DLD1 (cell line): ENCODE measurements around the gene RPGRIP1L.

Experiments used
- in situ Hi-C: cut with HindIII; loops from 2 replicates; pipeline ENCODE4 v1.10.0; 2017; ENCODE audit warnings: low sequenced_read_pairs

The RPGRIP1L gene

DNA sequence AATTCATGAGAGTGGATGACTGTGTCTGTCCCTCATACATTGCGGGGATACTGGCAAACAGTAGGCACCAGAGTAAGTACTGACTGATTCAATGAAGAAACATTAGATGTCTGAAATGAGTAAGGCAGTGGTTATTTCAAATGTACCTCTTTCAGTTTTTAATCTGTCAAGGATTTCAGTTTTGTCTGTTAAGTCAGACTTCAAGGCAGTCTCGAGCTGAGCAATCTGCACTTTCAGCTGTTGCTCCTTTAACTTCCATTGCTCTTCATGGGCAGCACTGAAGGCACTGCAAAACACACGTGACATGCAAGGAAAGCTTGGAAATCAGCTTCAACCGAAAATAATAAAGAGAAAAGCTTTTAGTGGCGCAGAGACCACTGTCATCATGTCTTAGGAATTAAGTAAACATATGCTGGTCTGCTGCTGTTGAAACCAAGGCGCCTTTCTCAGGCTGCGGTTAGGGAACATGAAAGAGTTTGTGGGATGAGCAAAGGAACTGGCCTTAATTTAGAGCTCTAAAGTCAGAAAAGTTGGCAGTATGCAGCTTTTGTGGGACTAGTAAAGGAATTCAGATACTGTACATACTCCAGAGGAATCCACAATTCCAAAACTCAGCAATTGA, 38.8 kb downstream of the RPGRIP1L start:
- in situ Hi-C loops, result no loop called here

DNA sequence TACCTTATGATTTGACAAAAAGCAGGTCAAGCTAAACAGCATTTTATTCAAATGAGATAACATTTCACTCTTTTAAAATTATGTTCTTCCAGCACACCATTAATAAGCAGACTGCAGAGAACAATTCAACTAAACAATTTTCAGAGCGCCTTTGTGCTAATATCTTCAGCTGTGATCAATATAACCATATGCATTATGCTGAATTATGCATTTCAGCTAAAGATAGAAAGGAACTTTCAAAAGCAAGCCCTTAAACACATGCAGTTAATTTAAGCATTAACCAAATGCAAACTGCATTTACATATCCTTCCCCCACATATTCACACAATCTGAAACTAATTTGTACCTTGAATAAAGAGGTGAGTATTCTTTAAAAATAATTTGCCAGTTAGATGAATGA, 41.6 kb downstream of the RPGRIP1L start:
- in situ Hi-C loops, result no loop called here

DNA sequence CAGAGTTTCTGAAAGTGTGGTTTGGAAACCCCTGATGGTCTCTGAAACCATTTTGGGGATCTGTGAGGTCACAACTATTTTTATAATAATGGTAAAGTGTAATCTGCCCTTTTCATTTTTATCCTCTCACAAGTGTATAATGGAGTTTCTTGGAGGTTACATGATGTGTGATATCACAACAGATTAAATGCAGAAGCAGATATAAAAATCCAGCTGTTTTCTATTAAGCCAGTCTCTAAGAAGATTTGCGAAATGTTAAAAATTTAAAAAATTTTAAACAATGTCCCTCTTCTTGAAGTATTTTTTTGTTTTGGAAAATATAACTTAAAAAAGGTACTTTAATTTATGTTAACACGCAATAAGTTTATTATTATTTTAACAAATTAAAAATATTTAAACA, 48.7 kb downstream of the RPGRIP1L start:
- in situ Hi-C loops, result no loop called here

DNA sequence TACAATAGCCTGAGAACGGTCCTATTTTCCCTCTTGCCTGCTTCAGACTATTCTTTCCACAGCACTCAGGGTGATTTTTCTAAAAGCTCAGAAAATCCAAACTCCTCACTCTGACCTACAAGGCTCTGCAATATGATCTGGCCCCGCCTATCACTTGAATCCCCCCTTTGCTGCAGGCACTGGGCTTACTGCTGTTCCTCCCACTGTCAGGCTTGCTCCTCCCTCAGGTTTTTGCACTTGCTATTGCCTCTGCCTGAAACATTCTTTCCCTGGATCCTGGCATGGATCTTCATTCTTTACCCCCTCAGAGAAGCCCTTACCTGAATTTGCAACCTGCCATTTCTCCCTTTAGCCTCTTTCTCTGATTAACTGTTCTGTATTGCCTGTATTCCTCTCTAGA, 52.3 kb downstream of the RPGRIP1L start:
- in situ Hi-C loops, result no loop called here

DNA sequence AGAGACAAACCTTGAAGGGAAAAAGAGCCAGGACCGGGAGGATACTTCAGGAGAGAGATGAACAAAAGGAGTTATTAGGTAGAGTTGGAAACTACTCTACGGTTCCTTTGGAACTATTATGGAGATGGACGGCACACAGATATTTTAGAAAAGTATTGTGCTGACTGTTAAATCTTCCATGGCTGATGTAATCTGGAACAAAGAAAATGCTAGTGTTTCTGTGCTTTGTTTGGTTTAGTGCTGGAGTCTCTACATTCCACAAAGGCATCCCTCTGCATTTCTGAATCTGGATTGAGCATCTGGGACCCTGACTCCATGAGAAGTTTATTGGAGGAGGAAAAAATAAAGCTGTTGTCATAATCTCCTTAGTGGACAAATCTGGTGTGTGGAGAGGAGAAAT, 57.2 kb downstream of the RPGRIP1L start:
- in situ Hi-C loops, result no loop called here

DNA sequence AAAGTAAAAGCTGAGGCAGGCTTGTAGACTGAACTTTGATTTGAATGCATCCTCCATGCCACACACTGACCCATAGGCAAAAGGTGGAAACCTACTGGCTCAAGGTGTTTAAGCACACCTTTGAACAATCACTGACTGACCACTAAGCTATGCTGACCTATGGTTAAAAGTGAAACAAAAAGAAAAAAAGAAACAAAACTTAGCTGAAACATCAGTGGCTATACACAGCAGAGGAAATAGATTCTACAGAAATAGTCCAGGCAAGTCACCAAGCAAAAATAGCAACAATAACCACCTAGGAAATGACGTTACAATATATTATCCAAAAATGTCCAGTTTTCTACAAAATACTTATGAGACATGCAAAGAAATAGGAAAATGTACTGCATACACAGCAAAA, 60.2 kb downstream of the RPGRIP1L start:
- in situ Hi-C loops, result no loop called here

DNA sequence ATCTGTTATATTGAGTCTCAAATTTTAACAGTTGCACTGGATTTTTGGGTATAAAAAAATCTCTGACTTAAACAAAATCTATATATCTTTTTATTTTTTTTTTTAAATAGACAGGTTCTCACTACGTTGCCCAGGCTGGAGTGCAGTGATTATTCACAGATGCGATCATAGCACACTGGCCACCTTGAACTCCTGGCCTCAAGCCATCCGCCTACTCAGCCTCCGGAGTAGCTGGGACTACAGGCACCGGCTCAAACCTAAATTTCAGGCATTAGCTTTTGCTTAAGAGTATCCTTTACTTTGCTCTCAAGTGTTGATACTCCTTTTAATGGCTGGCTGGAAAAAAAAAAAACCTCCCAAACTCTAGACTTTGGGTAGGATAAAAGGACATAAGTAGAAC, 61.6 kb downstream of the RPGRIP1L start:
- in situ Hi-C loops, result no loop called here

DNA sequence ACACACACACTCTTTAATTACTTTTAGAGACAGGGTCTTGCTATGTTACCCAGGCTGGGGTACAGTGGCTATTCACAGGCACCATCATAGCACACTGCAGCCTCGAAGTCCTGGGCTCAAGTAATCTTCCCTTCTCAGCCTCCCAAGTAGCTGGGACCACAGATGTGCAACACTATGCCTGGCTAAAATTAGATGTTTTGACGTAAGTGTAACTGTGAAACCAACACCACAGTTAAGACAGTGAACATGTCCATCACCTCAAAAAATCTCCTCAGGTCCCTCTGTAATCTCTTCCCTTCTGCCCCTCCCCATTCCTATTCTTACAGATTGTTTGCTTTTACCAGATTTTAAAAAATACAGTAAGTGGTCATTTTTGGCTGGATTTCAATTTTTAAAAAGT, 66.7 kb downstream of the RPGRIP1L start:
- in situ Hi-C loops, result no loop called here

DNA sequence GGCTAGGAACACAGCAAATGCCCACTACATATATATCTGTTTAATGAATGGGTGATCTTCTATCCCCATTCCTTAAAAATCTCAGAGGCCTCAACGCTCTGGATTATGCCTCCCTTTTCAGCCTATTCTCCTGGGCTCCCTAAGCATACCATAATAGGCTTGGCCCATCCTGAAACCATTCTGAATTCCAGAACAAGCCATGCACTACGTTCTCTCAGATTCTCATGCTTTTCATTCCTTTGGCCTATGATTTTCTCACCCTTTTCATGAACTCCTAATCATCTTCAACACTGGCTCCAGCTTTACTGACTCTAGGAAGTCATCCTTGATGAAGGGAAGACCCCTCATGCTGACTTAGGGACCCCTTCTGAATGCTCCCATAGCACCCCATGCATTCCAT, 71.1 kb downstream of the RPGRIP1L start:
- in situ Hi-C loops, result no loop called here

DNA sequence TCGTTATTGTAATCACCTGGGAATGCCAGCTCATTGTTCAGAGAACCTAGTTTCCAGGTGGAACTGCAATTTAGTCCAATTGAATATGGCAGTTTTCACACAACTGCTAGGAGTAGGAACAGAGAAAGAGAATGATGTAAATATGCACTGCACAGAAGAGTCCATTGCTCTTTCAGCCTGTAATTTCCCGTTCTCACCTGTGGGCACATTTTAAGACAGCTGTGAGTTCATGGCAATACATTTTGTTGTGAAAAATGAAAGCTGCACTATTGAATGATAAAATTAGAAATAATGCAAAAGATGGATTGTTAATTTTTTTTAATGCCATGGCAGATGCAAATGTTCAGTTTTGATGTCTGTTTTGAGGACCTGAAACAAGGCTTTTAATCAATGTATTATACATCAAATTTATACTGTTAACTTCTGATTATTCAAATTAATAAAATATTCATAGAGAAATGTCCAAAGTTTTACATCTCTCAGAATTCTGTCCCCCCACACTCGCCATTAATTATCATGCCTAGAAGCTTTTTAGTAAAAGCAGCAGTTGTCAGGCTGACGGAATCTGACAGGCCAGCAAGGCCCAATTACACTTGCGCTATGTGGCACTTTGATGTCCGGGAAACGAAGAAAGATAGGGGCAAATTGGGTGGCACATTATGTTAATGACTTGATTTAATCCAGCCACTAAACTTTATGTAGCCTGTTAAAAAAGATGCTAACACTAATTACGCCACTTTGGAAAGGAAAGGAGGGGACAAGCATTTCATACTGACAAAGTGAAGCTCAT, 72.2 kb downstream of the RPGRIP1L start:
- in situ Hi-C loops, result no loop called here

DNA sequence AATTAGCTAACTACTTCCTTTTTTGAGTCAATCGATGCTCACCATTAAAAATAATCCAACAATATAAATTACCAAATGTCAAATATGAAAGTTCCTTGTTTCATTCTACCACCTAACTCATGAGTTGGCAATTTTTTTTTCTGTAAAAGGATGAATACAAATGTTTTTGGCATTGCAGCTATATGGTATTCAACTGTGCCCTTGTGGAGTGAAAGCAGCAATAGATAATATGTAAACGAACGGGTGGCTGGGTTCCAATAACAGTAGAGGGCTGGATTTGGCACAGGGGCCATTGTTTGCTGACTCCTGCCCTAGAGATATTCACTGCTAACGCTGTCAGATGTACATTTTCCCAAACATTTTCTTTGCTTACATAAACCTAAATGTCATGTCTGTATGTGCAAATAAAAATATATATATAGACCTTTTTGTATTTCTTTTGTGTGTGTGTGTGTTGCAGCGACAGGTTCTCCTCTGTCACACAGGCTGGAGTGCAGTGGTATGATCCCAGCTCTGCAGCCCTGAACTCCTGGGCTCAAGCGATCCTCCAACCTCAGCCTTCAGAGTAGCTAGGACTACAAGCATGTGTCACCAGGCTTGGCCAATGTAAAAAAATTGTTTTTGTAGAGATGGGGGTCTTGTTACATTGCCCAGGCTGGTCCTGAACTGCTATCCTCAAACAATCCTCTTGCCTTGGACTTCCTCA, 73.9 kb downstream of the RPGRIP1L start:
- in situ Hi-C loops, result no loop called here

DNA sequence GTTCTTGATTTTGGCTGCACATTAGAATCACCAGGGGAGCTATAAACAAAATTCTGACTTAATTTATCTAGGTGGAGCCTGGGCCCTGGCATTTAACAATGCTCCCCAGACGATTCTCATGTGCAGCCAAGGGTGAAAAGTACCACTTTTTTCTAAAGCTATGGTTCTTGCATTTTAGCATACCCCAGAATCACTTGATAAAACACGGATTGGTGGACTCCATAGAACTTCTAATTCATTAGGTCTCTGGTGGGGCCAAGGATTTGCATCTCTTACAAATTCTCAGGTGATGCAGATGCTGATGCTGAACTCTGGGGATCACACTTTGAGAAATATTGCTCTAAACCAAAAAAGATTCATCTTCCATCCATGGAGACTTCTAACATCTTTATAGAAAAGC, 74.5 kb downstream of the RPGRIP1L start:
- in situ Hi-C loops, result no loop called here

DNA sequence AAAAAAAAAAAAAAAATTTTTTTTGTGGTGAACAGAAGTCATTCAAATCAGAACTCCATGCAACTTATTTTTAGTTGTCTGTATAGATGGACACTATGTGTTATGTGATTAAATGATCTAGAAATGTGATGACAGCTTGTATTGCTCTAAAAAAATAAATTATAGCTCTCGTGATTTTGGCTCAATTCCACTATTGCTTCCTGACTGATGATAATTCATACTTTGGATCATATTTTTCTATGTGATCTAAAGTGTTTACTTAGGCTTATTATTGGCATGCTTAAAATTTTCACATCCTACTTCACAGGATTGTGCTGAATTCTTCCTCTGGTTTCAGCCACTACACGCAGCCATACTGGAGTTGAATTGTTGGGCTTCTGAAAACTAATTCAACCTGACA, 76.8 kb downstream of the RPGRIP1L start:
- in situ Hi-C loops, result no loop called here

DNA sequence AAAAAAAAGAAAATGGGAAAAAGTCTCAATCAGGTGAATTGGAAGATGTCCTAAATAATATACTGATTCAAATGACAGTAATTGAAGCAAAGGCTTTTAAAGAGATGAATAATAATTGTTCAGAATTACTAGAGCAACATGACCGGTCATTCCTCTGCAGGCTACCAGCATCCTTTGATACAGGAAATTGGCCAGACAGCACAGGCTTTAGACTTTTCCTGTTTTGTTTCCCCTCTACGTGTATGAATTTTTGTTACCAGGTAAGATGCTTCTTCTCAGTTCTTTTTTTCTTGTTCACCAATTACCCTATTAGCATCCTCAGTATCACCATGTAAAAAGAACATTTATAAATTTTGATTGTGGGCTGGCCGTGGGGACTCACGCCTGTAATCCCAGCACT, 77.5 kb downstream of the RPGRIP1L start:
- in situ Hi-C loops, result no loop called here

DNA sequence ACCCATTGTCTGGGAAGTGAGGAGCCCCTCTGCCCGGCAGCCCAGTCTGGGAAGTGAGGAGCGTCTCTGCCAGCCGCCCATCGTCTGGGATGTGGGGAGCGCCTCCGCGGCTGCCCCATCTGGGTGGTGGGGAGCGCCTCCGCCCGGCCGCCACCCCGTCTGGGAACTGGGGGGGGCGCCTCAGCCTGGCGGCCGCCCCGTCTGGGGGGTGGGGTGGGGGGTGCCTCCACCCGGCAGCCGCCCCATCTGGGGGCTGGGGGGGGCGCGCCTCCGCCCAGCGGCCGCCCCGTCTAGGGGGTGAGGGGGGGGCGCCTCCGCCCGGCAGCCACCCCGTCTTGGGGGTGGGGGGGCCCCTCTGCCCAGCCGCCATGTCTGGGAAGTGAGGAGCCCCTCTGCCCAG, 78.4 kb downstream of the RPGRIP1L start:
- in situ Hi-C loops, result no loop called here

DNA sequence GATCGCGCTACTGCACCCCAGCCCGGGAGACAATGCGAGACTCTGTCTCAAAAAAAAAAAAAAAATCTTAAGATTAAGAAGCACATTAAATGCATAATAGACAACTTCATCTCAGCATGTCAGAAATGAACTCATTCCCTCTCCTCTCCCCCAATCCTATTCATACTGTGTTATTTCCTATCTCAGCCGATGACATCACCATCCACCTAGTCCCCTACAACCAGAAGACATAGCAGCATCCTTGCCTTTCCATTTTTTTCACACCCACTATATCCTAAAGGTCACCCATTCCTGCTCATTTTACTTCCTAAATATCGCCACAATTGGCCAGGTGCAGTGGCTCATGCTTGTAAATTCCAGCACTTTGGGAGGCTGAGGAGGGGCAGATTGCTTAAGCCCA, 81.3 kb downstream of the RPGRIP1L start:
- in situ Hi-C loops, result no loop called here

DNA sequence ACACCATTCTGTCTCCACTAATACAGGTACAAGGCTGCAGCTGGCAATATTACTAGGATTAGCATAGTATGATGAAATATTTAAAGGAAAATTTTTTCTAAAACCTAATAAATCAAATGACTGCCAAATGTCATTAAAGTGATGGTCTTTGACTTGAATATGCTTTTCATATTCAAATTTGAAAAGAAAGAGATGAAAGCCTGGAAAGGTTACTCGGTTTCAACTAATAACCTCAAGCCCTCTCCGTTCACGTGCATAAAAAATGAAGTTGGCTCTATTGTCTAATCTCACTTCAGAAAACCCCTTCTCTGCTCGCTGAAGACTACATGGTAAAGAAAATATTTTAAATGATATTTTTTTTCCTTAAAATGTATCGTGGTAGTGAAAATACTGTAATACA, 83.2 kb downstream of the RPGRIP1L start:
- in situ Hi-C loops, result no loop called here

DNA sequence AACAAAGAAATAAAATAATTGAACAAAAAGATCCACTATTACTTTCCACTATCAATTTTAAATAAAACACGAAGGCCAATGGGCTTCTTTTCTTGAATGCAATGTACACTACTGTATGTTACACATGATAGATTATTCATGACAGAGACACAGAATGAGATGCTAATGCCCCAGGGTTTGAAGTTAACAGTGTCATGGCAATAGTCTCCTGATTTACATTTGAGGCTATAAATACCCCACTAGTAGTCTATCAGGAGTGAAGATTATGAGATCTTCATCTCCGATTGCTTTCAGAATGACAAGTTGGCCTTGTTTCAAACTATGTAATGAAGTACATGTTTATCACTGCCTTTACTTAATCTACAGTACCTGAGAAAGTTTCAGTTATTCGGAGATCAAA, 84.4 kb downstream of the RPGRIP1L start:
- in situ Hi-C loops, result no loop called here

DNA sequence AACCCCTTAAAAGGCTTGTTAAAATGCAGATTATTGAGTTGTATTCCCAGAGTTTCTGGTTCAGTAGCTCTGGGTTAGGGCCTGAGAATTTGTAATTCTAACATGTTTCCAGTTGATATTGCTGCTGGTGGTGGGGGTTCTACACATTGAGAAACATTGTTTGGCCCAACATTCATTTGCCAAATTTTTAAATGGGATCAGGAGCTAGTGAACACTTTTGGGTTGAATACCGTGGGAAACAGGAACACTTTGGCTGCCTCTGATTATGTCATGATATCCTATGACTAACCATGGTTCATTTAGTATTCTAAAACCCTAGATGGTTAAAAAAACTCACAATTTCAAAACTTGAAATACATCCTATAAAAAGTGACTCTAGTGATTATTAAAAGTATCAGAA, 89.3 kb downstream of the RPGRIP1L start:
- in situ Hi-C loops, result no loop called here

DNA sequence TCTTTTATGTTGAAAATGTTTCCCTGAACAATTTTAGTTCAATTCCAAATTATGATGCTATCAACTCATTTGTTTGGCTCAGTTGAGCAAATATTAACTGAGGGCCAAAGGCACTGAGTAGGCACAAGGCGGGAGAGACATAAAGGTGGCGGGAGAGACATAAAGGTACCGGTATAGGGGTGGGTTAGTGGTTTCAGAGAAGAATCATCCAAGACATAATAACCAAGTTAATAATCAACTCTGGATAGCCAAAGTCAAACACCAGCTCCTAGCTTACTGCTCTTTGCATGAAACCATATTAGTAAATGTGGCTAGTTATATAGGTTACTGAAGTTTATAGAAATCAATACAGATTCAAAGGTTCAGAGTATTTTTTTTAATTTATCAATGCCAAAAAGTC, 91.7 kb downstream of the RPGRIP1L start:
- in situ Hi-C loops, result no loop called here

DNA sequence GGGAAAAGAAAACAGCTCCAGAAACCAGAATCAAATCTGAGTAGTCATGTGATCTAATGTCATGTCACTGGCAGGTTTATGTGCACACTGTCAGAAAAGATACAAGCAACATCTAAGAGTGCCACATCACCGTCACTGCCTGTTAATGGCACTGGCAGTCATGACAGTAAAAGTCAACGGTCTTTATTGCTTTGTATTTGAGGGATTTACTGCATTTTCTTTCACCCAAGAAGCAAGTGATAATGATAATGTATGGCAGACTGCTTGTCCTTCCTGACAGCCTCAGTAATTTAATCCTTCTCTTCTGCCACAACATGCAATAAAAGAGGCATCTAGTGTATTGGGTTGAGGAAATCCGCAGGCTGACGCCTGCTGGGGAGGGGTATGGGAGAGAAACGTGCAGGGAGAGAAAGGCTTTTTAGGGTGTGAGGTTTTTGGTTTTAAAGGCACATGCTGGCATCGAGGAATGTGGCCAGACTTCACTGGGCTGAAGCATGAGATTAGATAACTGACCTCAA, 92.4 kb downstream of the RPGRIP1L start:
- in situ Hi-C loops, result no loop called here

DNA sequence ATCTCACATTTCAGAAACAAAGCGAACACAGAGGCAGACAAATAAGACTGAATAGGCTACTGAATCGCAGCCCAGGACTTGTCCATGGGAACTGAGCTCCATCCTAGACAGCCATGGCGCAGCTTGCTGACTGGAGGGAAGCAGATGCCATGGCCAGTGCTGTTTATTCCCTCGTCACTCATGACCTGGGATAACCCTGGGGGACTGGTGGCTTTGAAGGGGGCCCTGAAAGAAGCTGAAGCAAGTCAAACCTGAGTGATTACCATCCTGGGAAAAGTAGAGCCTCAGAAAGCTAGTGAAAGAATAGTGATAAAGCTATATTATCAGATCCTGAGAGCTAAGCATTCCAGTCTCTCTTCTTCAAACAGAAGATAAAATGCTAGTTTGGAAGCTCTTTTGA, 94.1 kb downstream of the RPGRIP1L start:
- in situ Hi-C loops, result no loop called here
